SK-N-SH (cell line): ENCODE measurements around the gene AKR1C1. TPM values are rescaled to one million over a fixed set of nuclear protein-coding genes. Genes with fewer than 3 reads are reported as not detected.
"Not testable (repeated sequence)": the region's sequence is repeated elsewhere in the genome, so short reads cannot be mapped to it uniquely, and the experiment has no call there.

Source experiments
- CTCF ChIA-PET: fragments of 300-600, 350-600 bp; formaldehyde crosslinking; extraction: SDS; loops from one replicate; lab custom pipeline; 2021; lab: Yijun Ruan, JAX
- POLR2A ChIA-PET: fragments of 350-600 bp; sonication (Branson Sonifier 250); formaldehyde crosslinking; extraction: SDS; loops from one replicate; lab custom pipeline; 2020; ENCODE audit warnings: antibody characterized with exemption, inconsistent platforms; lab: Yijun Ruan, JAX
- DNase-seq: peaks from one replicate; pipeline ENCODE4 v3.0.0; 2012
- H2AFZ ChIP-seq: fragments of 200-600 bp; sonication (generic); 2 replicates; pipeline ENCODE4 v1.8.1; 2016; ENCODE audit warnings: antibody characterized with exemption, mild to moderate bottlenecking, low read depth
- H3F3A ChIP-seq: fragments of 200-600 bp; sonication (generic); replicated peaks from 2 replicates; pipeline ENCODE3; 2016; ENCODE audit warnings: antibody characterized with exemption, mild to moderate bottlenecking; ENCODE audit not compliant: insufficient read depth
- H3K27ac ChIP-seq, 2 experiments: fragments of 200-500 bp in 1 of 2; fragments of 200-600 bp in 1 of 2; sonication (Bioruptor generic) in 1 of 2; sonication (generic), shearing (Covaris generic) in 1 of 2; 2 replicates each; pipeline versions ENCODE4 v1.5.1 to v1.6.1; 2014 to 2016; ENCODE audit warnings: low read depth in 2 of 2, inconsistent platforms in 1 of 2, low read length in 1 of 2, mild to moderate bottlenecking in 1 of 2, mixed read lengths in 1 of 2
- H3K27me3 ChIP-seq: fragments of 200-600 bp; sonication (generic), shearing (Covaris generic); 2 replicates; pipeline ENCODE4 v1.6.1; 2016; ENCODE audit warnings: mixed run types; ENCODE audit not compliant: insufficient read depth
- H3K36me3 ChIP-seq, 2 experiments: fragments of 200-500 bp in 1 of 2; fragments of 200-600 bp in 1 of 2; sonication (Bioruptor generic) in 1 of 2; sonication (generic) in 1 of 2; replicated peaks in 1 of 2; 2 replicates each; pipeline versions ENCODE3 to v1.5.1; 2014 to 2016; ENCODE audit warnings: low read length in 1 of 2, mild to moderate bottlenecking in 1 of 2; ENCODE audit not compliant: insufficient read depth in 2 of 2, control insufficient read depth in 1 of 2
- H3K4me1 ChIP-seq, 2 experiments: fragments of 200-500 bp in 1 of 2; fragments of 200-600 bp in 1 of 2; sonication (Bioruptor generic) in 1 of 2; sonication (generic), shearing (Covaris generic) in 1 of 2; 2 replicates each; pipeline versions ENCODE4 v1.5.1 to v1.6.1; 2014 to 2016; ENCODE audit warnings: low read depth in 1 of 2, low read length in 1 of 2, mixed run types in 1 of 2; ENCODE audit not compliant: insufficient read depth in 2 of 2, control insufficient read depth in 1 of 2
- H3K4me2 ChIP-seq: fragments of 200-600 bp; sonication (generic), shearing (Covaris generic); 2 replicates; pipeline ENCODE4 v1.6.1; 2017; ENCODE audit warnings: mixed run types
- H3K4me3 ChIP-seq, 2 experiments: fragments of 200-500 bp in 1 of 2; fragments of 200-600 bp in 1 of 2; sonication (Bioruptor generic) in 1 of 2; sonication (generic), shearing (Covaris generic) in 1 of 2; 2 replicates each; pipeline versions ENCODE4 v1.5.1 to v1.8.1; 2014 to 2016; ENCODE audit warnings: low read depth in 2 of 2, inconsistent platforms in 1 of 2, low read length in 1 of 2, mild to moderate bottlenecking in 1 of 2, mixed read lengths in 1 of 2, moderate library complexity in 1 of 2
- H3K79me2 ChIP-seq: fragments of 200-600 bp; sonication (generic); 2 replicates; pipeline ENCODE4 v1.8.1; 2017; ENCODE audit warnings: mild to moderate bottlenecking; ENCODE audit not compliant: insufficient read depth
- H3K9ac ChIP-seq: fragments of 200-600 bp; sonication (generic); 2 replicates; pipeline ENCODE4 v1.6.1; 2017; ENCODE audit warnings: mixed run types
- H3K9me2 ChIP-seq: fragments of 200-600 bp; sonication (generic); 2 replicates; pipeline ENCODE4 v1.6.1; 2017; ENCODE audit warnings: mixed run types
- H3K9me3 ChIP-seq: fragments of 200-600 bp; sonication (generic); 2 replicates; pipeline ENCODE4 v1.6.1; 2017; ENCODE audit warnings: mixed run types, mild to moderate bottlenecking, moderate library complexity
- H4K20me1 ChIP-seq: fragments of 200-600 bp; sonication (generic); 2 replicates; pipeline ENCODE4 v1.6.1; 2017; ENCODE audit warnings: mild to moderate bottlenecking, mixed run types; ENCODE audit not compliant: insufficient read depth
- WGBS: methylation state at CpG from one replicate; pipeline ENCODE4 v1.1.6; 2017; ENCODE audit warnings: low lambda C conversion rate; 5-methylcytosine and 5-hydroxymethylcytosine counted together
- polyA plus RNA-seq, 3 experiments: library from polyadenylated mRNA; depleted of rRNA; stranded (reverse); fragments of >200 nt; gene quantifications; 2 replicates each; pipeline ENCODE4 v1.2.3, GENCODE V29; 2012

Gene AKR1C1
- polyA plus RNA-seq, 1 of the 3 experiments (the other 2 are of a cell fraction) = 1.3 TPM

DNA sequence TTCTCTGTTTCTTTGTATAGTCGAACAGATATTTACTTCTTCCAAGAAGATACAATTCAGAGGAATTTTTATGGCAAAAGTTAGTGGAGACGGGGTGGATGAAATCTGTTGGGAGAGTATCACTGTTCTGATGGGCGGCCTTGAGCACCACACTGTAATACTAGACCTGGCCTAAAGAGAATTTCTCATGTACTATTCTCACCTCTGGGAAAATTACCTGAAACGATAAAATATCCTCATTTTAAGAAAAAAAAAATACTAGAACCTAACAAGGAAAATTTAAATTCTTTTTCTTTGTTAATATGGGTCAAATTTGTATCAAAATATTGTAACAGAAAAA, 570 bp downstream of the AKR1C1 start:
- H3K4me1 ChIP-seq, H3K27ac ChIP-seq, POLR2A ChIA-PET, H3K4me3 ChIP-seq, CTCF ChIA-PET, H3K79me2 ChIP-seq, DNase-seq, H3K9ac ChIP-seq, H4K20me1 ChIP-seq, H3K9me3 ChIP-seq, H3K27me3 ChIP-seq, H3K4me2 ChIP-seq, H3F3A ChIP-seq, H3K36me3 ChIP-seq, H2AFZ ChIP-seq, H3K9me2 ChIP-seq: not testable (repeated sequence)
- WGBS = 41% methylated on average over 4 of the region's 4 CpGs

DNA sequence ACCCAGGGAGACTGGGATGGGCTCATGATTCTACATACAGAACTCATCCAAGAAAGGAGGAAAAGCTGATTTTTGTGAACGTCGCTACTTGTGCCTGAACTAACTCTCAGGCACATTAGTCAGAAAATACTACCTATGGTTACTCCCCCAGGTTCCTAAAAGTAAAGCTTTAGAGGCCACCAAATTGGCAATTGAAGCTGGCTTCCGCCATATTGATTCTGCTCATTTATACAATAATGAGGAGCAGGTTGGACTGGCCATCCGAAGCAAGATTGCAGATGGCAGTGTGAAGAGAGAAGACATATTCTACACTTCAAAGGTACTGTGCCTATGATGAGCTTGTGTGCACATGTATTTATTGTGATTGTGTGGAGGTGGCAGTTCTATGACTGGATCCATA, 2.5 kb downstream of the AKR1C1 start:
- H2AFZ ChIP-seq, POLR2A ChIA-PET, H3K4me2 ChIP-seq, H4K20me1 ChIP-seq, H3K9me2 ChIP-seq, CTCF ChIA-PET, H3F3A ChIP-seq, H3K9me3 ChIP-seq, H3K4me3 ChIP-seq, H3K79me2 ChIP-seq, DNase-seq, H3K9ac ChIP-seq, H3K27ac ChIP-seq, H3K36me3 ChIP-seq, H3K4me1 ChIP-seq, H3K27me3 ChIP-seq: not testable (repeated sequence)
- 58% methylated on average over 4 of the region's 4 CpGs for WGBS

DNA sequence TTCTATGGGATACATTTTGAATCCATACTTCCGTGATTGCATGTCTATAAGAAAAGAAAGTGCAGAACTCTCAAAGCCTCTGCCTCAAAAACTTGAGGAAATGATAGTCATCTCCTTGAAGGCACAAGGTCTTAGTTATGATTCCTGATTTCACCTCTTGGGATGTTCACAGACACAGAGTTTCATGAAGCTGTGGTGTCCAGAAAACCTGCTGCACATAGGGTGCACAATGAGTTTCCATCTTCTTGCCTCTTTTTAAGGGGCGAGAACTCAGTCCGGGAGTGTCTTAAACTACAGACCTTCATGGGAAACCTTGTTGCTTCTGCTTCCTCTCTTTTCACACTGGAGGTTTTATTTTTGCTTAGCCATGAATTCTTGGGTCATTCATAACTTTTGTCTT, 4.0 kb downstream of the AKR1C1 start:
- CTCF ChIA-PET, H3K9ac ChIP-seq, H3K27ac ChIP-seq, H3K9me3 ChIP-seq, H3F3A ChIP-seq, H3K4me1 ChIP-seq, H3K27me3 ChIP-seq, DNase-seq, H3K9me2 ChIP-seq, H2AFZ ChIP-seq, POLR2A ChIA-PET, H3K36me3 ChIP-seq, H4K20me1 ChIP-seq, H3K79me2 ChIP-seq, H3K4me3 ChIP-seq, H3K4me2 ChIP-seq: not testable (repeated sequence)
- WGBS = 56% methylated on average over 3 of the region's 3 CpGs

- POLR2A ChIA-PET = not testable (repeated sequence)
Observed at GRCh38 chr10:4969289-4969688, 6.1 kb downstream of the AKR1C1 start.

DNA sequence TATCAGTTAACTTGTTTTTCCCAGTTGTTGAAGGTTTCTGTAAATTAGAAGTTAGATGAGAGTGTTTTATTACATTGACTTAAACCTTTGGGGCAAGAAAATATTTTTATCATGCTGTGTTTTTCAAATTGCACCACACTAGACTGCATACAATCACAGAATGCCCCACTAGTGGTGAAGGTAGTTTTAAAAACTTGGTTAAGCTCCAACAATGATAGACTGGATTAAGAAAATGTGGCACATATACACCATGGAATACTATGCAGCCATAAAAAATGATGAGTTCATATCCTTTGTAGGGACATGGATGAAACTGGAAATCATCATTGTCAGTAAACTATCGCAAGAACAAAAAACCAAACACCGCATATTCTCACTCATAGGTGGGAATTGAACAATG, 7.1 kb downstream of the AKR1C1 start:
- H3K9me2 ChIP-seq, H3F3A ChIP-seq, H3K4me2 ChIP-seq, H3K9me3 ChIP-seq, H3K9ac ChIP-seq, H3K36me3 ChIP-seq, H3K4me1 ChIP-seq, CTCF ChIA-PET, H2AFZ ChIP-seq, H3K79me2 ChIP-seq, DNase-seq, H3K27me3 ChIP-seq, H4K20me1 ChIP-seq, H3K4me3 ChIP-seq, POLR2A ChIA-PET, H3K27ac ChIP-seq: not testable (repeated sequence)
- WGBS = 89% methylated on average over 2 of the region's 2 CpGs

More at GRCh38 chr10:4969289-4969688, 6.1 kb downstream of the AKR1C1 start:
- H3K27me3 ChIP-seq, H3K4me1 ChIP-seq, H3K36me3 ChIP-seq, H3K9me2 ChIP-seq, H3K4me2 ChIP-seq, H2AFZ ChIP-seq, H3K9ac ChIP-seq, H3K9me3 ChIP-seq, CTCF ChIA-PET, H3K27ac ChIP-seq, H4K20me1 ChIP-seq, H3K79me2 ChIP-seq, H3K4me3 ChIP-seq, H3F3A ChIP-seq, DNase-seq: not testable (repeated sequence)
- WGBS = 60% methylated on average over 3 of the region's 3 CpGs

DNA sequence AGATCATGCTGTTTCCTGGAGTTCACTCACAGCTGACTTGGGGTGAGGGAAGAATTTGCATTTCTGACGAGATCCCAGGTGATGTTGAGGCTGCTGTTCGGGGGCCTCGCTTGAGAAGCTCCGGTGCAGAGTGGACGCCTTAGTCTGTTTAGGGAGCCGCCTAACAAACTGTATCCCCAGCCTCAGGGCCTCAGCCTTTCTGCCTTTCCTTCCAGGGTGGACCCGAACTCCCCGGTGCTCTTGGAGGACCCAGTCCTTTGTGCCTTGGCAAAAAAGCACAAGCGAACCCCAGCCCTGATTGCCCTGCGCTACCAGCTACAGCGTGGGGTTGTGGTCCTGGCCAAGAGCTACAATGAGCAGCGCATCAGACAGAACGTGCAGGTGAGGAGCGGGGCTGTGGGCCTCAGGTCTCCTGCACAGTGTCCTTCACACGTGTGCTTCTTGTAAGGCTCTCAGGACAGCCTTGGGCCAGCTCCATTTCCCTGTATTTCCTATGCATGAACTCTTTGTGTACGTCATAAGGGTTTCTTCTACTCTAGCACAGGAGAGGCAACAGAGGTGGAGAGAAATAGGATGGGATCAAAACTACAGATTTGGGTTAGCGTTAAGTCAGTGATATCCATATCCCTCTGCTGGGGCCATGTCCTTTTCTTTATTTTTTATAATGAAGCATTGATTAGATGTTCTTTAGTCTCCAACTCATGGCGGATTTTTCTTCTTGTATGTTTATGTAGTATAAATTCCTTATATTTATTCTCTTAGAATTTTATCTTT, 9.3 kb downstream of the AKR1C1 start:
- H2AFZ ChIP-seq, H3K9ac ChIP-seq, H3K79me2 ChIP-seq, H3F3A ChIP-seq, H3K9me3 ChIP-seq, H4K20me1 ChIP-seq, H3K4me2 ChIP-seq, H3K4me3 ChIP-seq, H3K36me3 ChIP-seq, H3K9me2 ChIP-seq, DNase-seq, H3K4me1 ChIP-seq, H3K27me3 ChIP-seq, POLR2A ChIA-PET, CTCF ChIA-PET, H3K27ac ChIP-seq: not testable (repeated sequence)
- 79% methylated on average over 5 of the region's 18 CpGs for WGBS
